DOHH2 (cell line): ENCODE results near the gene E2F6.

Experiments
- H3F3A ChIP-seq: fragments of 200-600 bp; sonication (generic), shearing (Covaris generic); 2 replicates; pipeline ENCODE4 v1.6.0; 2016; ENCODE audit warnings: antibody characterized with exemption, mild to moderate bottlenecking; ENCODE audit not compliant: control insufficient read depth, insufficient read depth
- H3K27ac ChIP-seq: fragments of 200-600 bp; sonication (generic); 2 replicates; pipeline ENCODE4 v1.5.1; 2014; ENCODE audit warnings: low read depth, mild to moderate bottlenecking, low read length, moderate library complexity
- H3K27me3 ChIP-seq: fragments of 200-600 bp; sonication (generic); 2 replicates; pipeline ENCODE4 v1.6.1; 2014; ENCODE audit warnings: mild to moderate bottlenecking, low read length, mixed read lengths; ENCODE audit not compliant: control insufficient read depth
- H3K36me3 ChIP-seq: fragments of 200-600 bp; sonication (generic); 2 replicates; pipeline ENCODE4 v1.6.1; 2014; ENCODE audit warnings: mild to moderate bottlenecking, low read length, moderate library complexity, mixed read lengths; ENCODE audit not compliant: control insufficient read depth
- H3K4me1 ChIP-seq: fragments of 200-600 bp; sonication (generic); 2 replicates; pipeline ENCODE4 v1.6.1; 2014; ENCODE audit warnings: mild to moderate bottlenecking, low read length, mixed read lengths; ENCODE audit not compliant: control insufficient read depth
- H3K4me2 ChIP-seq: fragments of 200-600 bp; sonication (generic); 2 replicates; pipeline ENCODE4 v1.6.0; 2014; ENCODE audit warnings: mild to moderate bottlenecking, low read length, moderate library complexity
- H3K4me3 ChIP-seq: fragments of 200-600 bp; sonication (generic); 2 replicates; pipeline ENCODE4 v1.5.1; 2014; ENCODE audit warnings: mild to moderate bottlenecking, low read length, mixed read lengths
- H3K79me2 ChIP-seq: fragments of 200-600 bp; sonication (generic); 2 replicates; pipeline ENCODE4 v1.6.1; 2014; ENCODE audit warnings: mild to moderate bottlenecking, low read length, mixed read lengths; ENCODE audit not compliant: control insufficient read depth
- H3K9me2 ChIP-seq: fragments of 200-600 bp; sonication (generic); replicated peaks from 2 replicates; pipeline ENCODE4 v1.6.1; 2014; ENCODE audit warnings: mild to moderate bottlenecking, low read length, mixed read lengths; ENCODE audit not compliant: control insufficient read depth
- H3K9me3 ChIP-seq: fragments of 200-600 bp; sonication (generic); 2 replicates; pipeline ENCODE4 v1.6.1; 2014; ENCODE audit warnings: antibody characterized with exemption, low read length, mixed read lengths; ENCODE audit not compliant: control insufficient read depth, insufficient read depth
- H4K20me1 ChIP-seq: fragments of 200-600 bp; sonication (generic); 2 replicates; pipeline ENCODE4 v1.6.0; 2014; ENCODE audit warnings: low read depth, mild to moderate bottlenecking, antibody characterized with exemption, low read length, moderate library complexity; ENCODE audit not compliant: control insufficient read depth, insufficient read depth
- CTCF ChIP-seq: fragments of 200-600 bp; sonication (generic); IDR thresholded peaks from one replicate; pipeline ENCODE4 v1.5.1; 2014; ENCODE audit warnings: antibody characterized with exemption, mild to moderate bottlenecking, low read depth, low read length; ENCODE audit not compliant: poor library complexity, severe bottlenecking
- EZH2phosphoT487 ChIP-seq: fragments of 200-600 bp; sonication (generic); IDR thresholded peaks from 2 replicates; pipeline ENCODE4 v1.6.1; 2017; ENCODE audit warnings: borderline replicate concordance, mild to moderate bottlenecking, antibody characterized with exemption, low read length, moderate library complexity, mixed read lengths

Gene E2F6

GRCh38 chr2:11514081-11514730 lies 48.2 kb upstream of the E2F6 start:
- Histone ChIP-seq H3K4me1 (no peaks in the 10 kb centered on the region), H3K4me2 (no peak overlapping the region), H3K27ac (no peak overlapping the region), H3F3A (no peaks in the 10 kb centered on the region), H3K9me3 (no peaks in the 10 kb centered on the region), H3K36me3 (no peaks in the 10 kb centered on the region), H3K9me2 (no peaks in the 10 kb centered on the region), H3K79me2 (no peaks in the 10 kb centered on the region), H3K27me3 (no peaks in the 10 kb centered on the region), H3K4me3 (no peak overlapping the region), H4K20me1 (no peaks in the 10 kb centered on the region)
- no peak for TF ChIP-seq EZH2phosphoT487
- no peak for TF ChIP-seq CTCF

GRCh38 chr2:11513319-11513718 lies 47.4 kb upstream of the E2F6 start:
- Histone ChIP-seq H3F3A (no peaks in the 10 kb centered on the region), H3K36me3 (no peaks in the 10 kb centered on the region), H3K9me3 (no peaks in the 10 kb centered on the region), H3K4me2 (no peak overlapping the region), H3K27me3 (no peaks in the 10 kb centered on the region), H3K4me3 (no peak overlapping the region), H3K79me2 (no peaks in the 10 kb centered on the region), H3K9me2 (no peaks in the 10 kb centered on the region), H3K4me1 (no peaks in the 10 kb centered on the region), H3K27ac (no peak overlapping the region), H4K20me1 (no peaks in the 10 kb centered on the region)
- TF ChIP-seq EZH2phosphoT487 (no peak), CTCF (no peak)

- no peaks in the 10 kb centered on the region for H3K9me3 ChIP-seq
- no peaks in the 10 kb centered on the region for H4K20me1 ChIP-seq
- no peak overlapping the region for H3K4me3 ChIP-seq
- no peaks in the 10 kb centered on the region for H3K9me2 ChIP-seq
- no peak overlapping the region for H3K27ac ChIP-seq
- no peaks in the 10 kb centered on the region for H3K27me3 ChIP-seq
- no peaks in the 10 kb centered on the region for H3K36me3 ChIP-seq
- no peak for TF ChIP-seq EZH2phosphoT487
- no peak for TF ChIP-seq CTCF
- no peak overlapping the region for H3K4me2 ChIP-seq
- H3K4me1 ChIP-seq, result no peaks in the 10 kb centered on the region
- no peaks in the 10 kb centered on the region for H3K79me2 ChIP-seq
- no peaks in the 10 kb centered on the region for H3F3A ChIP-seq
These were observed 46.5 kb upstream of the E2F6 start for GRCh38 chr2:11512431-11512830.
